HUES48 (cell line): ENCODE measurements around the gene MAPKAP1.

Source experiments
- H3K27ac ChIP-seq: one replicate; pipeline ENCODE4 v1.7.0; 2013; ENCODE audit warnings: low read depth, low read length, inconsistent platforms
- H3K27me3 ChIP-seq: 2 replicates; pipeline ENCODE4 v1.6.1; 2013; ENCODE audit warnings: mild to moderate bottlenecking, low read length; ENCODE audit not compliant: control insufficient read depth, insufficient read depth
- H3K36me3 ChIP-seq: 2 replicates; pipeline ENCODE4 v1.6.1; 2013; ENCODE audit warnings: low read length; ENCODE audit not compliant: control insufficient read depth, insufficient read depth
- H3K4me1 ChIP-seq: 2 replicates; pipeline ENCODE4 v1.6.1; 2013; ENCODE audit warnings: mild to moderate bottlenecking, low read length; ENCODE audit not compliant: control insufficient read depth, insufficient read depth
- H3K4me3 ChIP-seq: 2 replicates; pipeline ENCODE4 v1.5.1; 2013; ENCODE audit warnings: mild to moderate bottlenecking, low read depth, low read length
- H3K9ac ChIP-seq: 2 replicates; pipeline ENCODE4 v1.6.1; 2013; ENCODE audit warnings: mild to moderate bottlenecking, low read depth, low read length, moderate library complexity
- H3K9me3 ChIP-seq: 2 replicates; pipeline ENCODE4 v1.6.1; 2013; ENCODE audit warnings: low read length; ENCODE audit not compliant: control insufficient read depth, insufficient read depth

Gene MAPKAP1

GRCh38 chr9:125509476-125509875 is 197.5 kb downstream of the MAPKAP1 start:
- H3K9me3 ChIP-seq, result no peaks in the 10 kb centered on the region
- no peak overlapping the region for H3K9ac ChIP-seq
- H3K4me3 ChIP-seq, result no peak overlapping the region
- no peaks in the 10 kb centered on the region for H3K36me3 ChIP-seq
- no peaks in the 10 kb centered on the region for H3K27me3 ChIP-seq
- H3K27ac ChIP-seq, result no peak overlapping the region
- peaks cover 30% of the 10 kb centered on the region for H3K4me1 ChIP-seq

GRCh38 chr9:125508249-125508648 is 198.8 kb downstream of the MAPKAP1 start:
- no peak overlapping the region for H3K27ac ChIP-seq
- peaks cover 20% of the 10 kb centered on the region for H3K4me1 ChIP-seq
- H3K27me3 ChIP-seq, result no peaks in the 10 kb centered on the region
- no peaks in the 10 kb centered on the region for H3K9me3 ChIP-seq
- H3K36me3 ChIP-seq, result no peaks in the 10 kb centered on the region
- H3K4me3 ChIP-seq, result no peak overlapping the region
- no peak overlapping the region for H3K9ac ChIP-seq

- H3K9ac ChIP-seq, result no peak overlapping the region
- H3K36me3 ChIP-seq, result no peaks in the 10 kb centered on the region
- peaks cover 19% of the 10 kb centered on the region for H3K4me1 ChIP-seq
- H3K9me3 ChIP-seq, result no peaks in the 10 kb centered on the region
- no peak overlapping the region for H3K27ac ChIP-seq
- no peaks in the 10 kb centered on the region for H3K27me3 ChIP-seq
- H3K4me3 ChIP-seq, result no peak overlapping the region
Observed at GRCh38 chr9:125507226-125507625, 199.8 kb downstream of the MAPKAP1 start.

DNA sequence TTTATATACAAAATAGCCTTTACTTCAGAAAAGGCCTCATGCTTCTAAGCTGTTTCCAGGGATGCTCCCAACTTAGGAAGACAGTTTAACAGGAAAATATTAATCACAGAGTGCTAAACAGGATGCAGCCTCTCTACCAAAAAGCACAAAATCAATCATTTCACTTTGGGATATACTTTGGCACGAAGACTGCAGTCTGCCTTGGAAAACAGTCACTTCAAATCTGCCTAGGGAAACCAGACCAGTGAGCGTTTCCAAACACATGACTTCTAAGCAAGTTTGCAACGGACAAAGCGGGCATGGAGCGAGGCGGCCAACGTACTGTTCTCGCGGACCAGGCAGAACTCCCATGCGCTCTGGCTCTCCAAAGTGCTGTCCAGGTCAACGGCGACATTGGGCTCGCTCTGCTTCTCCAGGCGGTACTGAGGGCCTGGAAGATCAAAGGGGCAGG is 201.0 kb downstream of the MAPKAP1 start:
- Histone ChIP-seq H3K27ac (no peak overlapping the region), H3K9ac (no peak overlapping the region), H3K27me3 (no peaks in the 10 kb centered on the region), H3K9me3 (no peaks in the 10 kb centered on the region), H3K4me1 (peaks cover 14% of the 10 kb centered on the region; the same call in 1 of the 2 replicates), H3K4me3 (no peak overlapping the region), H3K36me3 (no peaks in the 10 kb centered on the region)

- H3K9me3 ChIP-seq, result no peaks in the 10 kb centered on the region
- H3K4me1 ChIP-seq, result peaks cover 14% of the 10 kb centered on the region; the same call in 1 of the 2 replicates
- H3K36me3 ChIP-seq, result no peaks in the 10 kb centered on the region
- H3K27ac ChIP-seq, result no peak overlapping the region
- no peak overlapping the region for H3K4me3 ChIP-seq
- no peak overlapping the region for H3K9ac ChIP-seq
- no peaks in the 10 kb centered on the region for H3K27me3 ChIP-seq
Observed at GRCh38 chr9:125504616-125505015, 202.4 kb downstream of the MAPKAP1 start.

GRCh38 chr9:125497906-125498305 is 209.1 kb downstream of the MAPKAP1 start:
- H3K36me3 ChIP-seq, result no peaks in the 10 kb centered on the region
- H3K27ac ChIP-seq, result no peak overlapping the region
- H3K9ac ChIP-seq, result no peak overlapping the region
- no peaks in the 10 kb centered on the region for H3K27me3 ChIP-seq
- H3K4me3 ChIP-seq, result no peak overlapping the region
- no peaks in the 10 kb centered on the region for H3K9me3 ChIP-seq
- H3K4me1 ChIP-seq, result peaks cover 33% of the 10 kb centered on the region

DNA sequence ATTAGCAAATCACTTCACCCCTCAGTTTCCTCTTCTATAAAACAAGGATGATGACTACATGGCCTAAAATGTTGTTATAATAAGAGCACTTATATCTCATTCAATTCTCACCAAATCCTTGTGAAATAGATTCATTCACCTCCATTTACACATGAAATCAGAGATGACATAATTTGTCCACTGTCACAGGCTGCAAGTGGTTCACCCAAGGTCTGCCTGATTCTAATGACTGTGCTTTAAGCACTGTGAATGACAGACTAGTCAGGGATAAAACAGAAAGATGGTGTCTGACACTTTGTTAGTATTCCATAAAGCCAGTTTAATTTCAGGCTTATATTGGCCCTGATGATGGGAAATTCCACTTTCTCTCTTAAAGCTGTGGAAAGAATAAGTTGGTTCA is 209.5 kb downstream of the MAPKAP1 start:
- Histone ChIP-seq H3K9ac (no peak overlapping the region), H3K4me3 (no peak overlapping the region), H3K9me3 (no peaks in the 10 kb centered on the region), H3K36me3 (no peaks in the 10 kb centered on the region), H3K27ac (no peak overlapping the region), H3K4me1 (peaks cover 33% of the 10 kb centered on the region), H3K27me3 (no peaks in the 10 kb centered on the region)

GRCh38 chr9:125496313-125496834 is 210.6 kb downstream of the MAPKAP1 start:
- Histone ChIP-seq H3K4me1 (peaks cover 33% of the 10 kb centered on the region), H3K4me3 (peak overlapping the region; percentile 18; the same call in 1 of the 2 replicates), H3K36me3 (no peaks in the 10 kb centered on the region), H3K9me3 (no peaks in the 10 kb centered on the region), H3K9ac (no peak overlapping the region), H3K27ac (peak overlapping the region; percentile 69), H3K27me3 (no peaks in the 10 kb centered on the region)

- Histone ChIP-seq H3K27ac (peak overlapping the region; percentile 62), H3K4me1 (peaks cover 33% of the 10 kb centered on the region), H3K36me3 (no peaks in the 10 kb centered on the region), H3K9ac (no peak overlapping the region), H3K9me3 (no peaks in the 10 kb centered on the region), H3K4me3 (no peak overlapping the region), H3K27me3 (no peaks in the 10 kb centered on the region)
Observed at GRCh38 chr9:125495172-125496119, 211.6 kb downstream of the MAPKAP1 start.

DNA sequence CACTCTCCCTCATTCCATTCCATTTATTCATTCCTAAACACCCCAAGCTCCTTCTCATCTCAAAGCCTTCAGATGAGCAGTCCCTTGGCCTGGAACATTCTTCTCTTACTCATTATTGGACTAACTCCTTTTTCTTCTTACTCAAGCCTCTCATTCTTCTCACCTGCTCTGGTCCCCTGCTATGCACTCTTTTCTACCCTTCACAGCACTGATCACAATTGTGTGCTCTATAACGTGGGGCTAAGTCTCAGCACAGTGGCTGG is 212.4 kb downstream of the MAPKAP1 start:
- Histone ChIP-seq H3K4me1 (peaks cover 33% of the 10 kb centered on the region), H3K36me3 (no peaks in the 10 kb centered on the region), H3K9ac (no peak overlapping the region), H3K27me3 (no peaks in the 10 kb centered on the region), H3K4me3 (no peak overlapping the region), H3K27ac (no peak overlapping the region), H3K9me3 (no peaks in the 10 kb centered on the region)

DNA sequence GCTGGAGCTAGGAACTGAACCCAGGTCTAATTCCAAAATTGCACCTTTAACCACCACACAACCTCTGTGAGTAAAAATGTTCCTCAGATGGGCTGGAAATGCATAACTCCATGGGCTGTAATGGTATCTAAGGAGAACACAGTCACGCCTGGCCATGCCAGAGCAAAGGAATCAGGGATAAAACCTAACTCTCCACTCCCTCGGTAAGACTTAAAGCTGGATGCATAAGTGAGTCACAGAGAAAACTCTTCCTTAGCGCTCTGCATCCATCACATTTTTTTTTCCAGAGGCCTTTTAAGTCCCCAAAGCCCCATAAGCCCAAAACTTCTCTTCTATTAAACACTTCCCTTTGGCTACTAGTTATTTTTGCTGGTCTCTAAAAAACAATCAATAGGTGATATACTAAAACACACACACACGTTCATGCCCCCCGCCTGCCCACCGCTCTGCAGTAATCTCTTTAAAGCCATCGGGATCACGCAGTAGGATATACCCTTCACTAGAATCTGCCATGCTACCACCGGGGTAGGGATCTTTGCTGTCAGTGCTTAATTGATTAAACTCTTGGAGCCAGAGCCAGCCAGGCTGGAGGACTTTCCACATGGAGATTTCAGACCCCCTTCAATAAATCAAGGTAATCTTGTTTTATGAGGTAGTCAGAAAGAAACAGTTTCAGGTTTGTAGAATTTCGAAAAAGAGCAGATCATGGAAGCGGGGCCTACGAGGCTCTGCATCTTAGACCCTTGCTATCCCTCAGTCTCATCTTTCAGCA is 212.9 kb downstream of the MAPKAP1 start:
- no peak overlapping the region for H3K9ac ChIP-seq
- peaks cover 33% of the 10 kb centered on the region for H3K4me1 ChIP-seq
- no peak overlapping the region for H3K27ac ChIP-seq
- no peaks in the 10 kb centered on the region for H3K9me3 ChIP-seq
- no peaks in the 10 kb centered on the region for H3K36me3 ChIP-seq
- H3K27me3 ChIP-seq, result no peaks in the 10 kb centered on the region
- no peak overlapping the region for H3K4me3 ChIP-seq
